Measurements from ENCODE around the gene EFNA3. TPM values are rescaled to one million over a fixed set of nuclear protein-coding genes. Genes with fewer than 3 reads are reported as not detected.

EFNA3 gene
- total and polyA plus RNA-seq, 9 of the 15 experiments (the other 6 are each of a cell fraction or from before 2014, with no cell fraction given): 0.59 to 7.9 (median 4.7) TPM

DNA sequence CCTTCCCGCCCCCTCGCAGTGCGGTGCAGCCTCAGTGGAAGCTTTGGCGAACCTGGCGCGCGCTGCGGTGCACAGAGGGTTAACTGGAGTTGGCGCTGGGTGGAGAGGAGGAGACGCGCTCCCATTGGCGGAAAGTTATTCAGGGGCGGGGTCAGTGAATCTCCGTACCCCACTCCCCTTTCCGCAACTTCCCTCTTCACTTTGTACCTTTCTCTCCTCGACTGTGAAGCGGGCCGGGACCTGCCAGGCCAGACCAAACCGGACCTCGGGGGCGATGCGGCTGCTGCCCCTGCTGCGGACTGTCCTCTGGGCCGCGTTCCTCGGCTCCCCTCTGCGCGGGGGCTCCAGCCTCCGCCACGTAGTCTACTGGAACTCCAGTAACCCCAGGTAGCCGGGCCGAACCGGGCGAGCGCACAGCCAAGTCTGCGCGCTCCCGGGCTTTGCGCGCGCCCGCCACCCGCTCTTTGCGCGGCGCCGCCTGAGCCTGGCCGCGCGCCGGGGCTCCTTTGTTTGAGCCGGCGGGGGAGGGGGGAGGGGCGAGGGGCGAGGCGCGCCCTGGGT lies 15.0 kb upstream of the EFNA3 start, which contains the start of gene EFNA4 (continued):
- TF ChIP-seq E2F6 (IDR thresholded peaks at IDR 0.05; ENCODE audit: borderline replicate concordance in 1 of 2, extremely low read depth in 1 of 2, insufficient read depth in 1 of 2, insufficient read length in 1 of 2, low read depth in 1 of 2, low read length in 1 of 2, poor library complexity in 1 of 2, severe bottlenecking in 1 of 2): peak in 1 of 2 experiments; percentile 23
- TF ChIP-seq NFIX (CRISPR knock-in tag; IDR thresholded peaks at IDR 0.05; ENCODE audit: low read depth): no peak

DNA sequence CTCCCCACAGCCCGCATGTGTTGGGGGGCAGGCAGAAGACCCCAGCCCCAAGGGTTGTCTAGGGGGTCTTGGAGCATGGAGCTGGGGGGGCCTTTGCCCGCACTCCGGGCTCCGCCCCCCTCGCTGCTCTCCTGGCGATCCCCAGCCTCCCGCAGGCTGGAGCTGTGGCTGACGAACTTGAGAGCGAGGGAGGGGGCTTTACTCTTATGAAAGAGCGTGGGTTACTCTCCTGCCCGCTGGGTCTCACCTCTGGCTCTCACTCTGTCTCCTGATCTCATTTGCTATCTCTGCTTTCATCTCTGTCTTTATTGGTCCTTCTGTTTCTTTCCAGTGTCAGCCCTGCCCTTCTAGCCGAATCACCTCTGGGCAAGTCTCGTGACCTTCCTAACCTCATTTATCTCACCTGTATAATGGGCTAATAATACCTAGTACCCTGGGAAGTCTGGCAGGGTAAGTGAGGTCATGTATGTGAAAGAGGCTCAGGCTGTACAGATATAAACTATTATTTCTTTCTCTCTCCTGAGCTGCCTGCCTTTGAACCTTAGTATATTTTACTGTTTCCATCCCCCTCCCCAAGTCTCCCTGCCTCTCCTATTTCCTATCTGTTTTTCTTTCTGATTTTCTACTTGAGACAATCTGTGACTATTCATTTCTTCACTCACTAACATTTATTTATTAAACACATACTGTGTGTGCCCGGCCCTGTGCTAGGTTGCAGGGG lies 14.4 kb upstream of the EFNA3 start:
- H3K4me1 ChIP-seq (replicated peaks in 1 of 2; ENCODE audit: control insufficient read depth in 2 of 2, insufficient read depth in 2 of 2, low read length in 2 of 2): peaks cover 27 to 59% of the 10 kb centered on the region in 2 experiments
- H4K20me1 ChIP-seq (replicated peaks; ENCODE audit: control insufficient read depth, insufficient read depth, low read length): no peaks in the 10 kb centered on the region; the same call in 1 of the 2 replicates
- 12% methylated on average over 11 of the region's 14 CpGs for WGBS (ENCODE audit: insufficient coverage, low coverage, missing lambda C conversion rate)
- no peaks in the 10 kb centered on the region for H3K27me3 ChIP-seq (ENCODE audit: control insufficient read depth in 2 of 2, insufficient read depth in 2 of 2, low read length in 2 of 2)
- peak overlapping the region; percentile 45; the same call in 1 of the 3 replicates for H3K27ac ChIP-seq (ENCODE audit: extremely low read depth, low read depth, low read length)
- H3K9me1 ChIP-seq (ENCODE audit: control insufficient read depth, insufficient read depth, low read length): peaks cover 7% of the 10 kb centered on the region
- no TSS peak for BruUV-seq (replicated peaks)
- FAIRE-seq: peak; percentile 69
- peak overlapping the region; percentile 27 to 94 for H3K9ac ChIP-seq (ENCODE audit: insufficient read depth in 1 of 2, low read depth in 2 of 2, low read length in 2 of 2)
- H2AFZ ChIP-seq (ENCODE audit: low read depth, low read length): peak overlapping the region; percentile 51; the same call in 1 of the 2 replicates
- H3K36me3 ChIP-seq (ENCODE audit: control insufficient read depth, insufficient read depth, low read length): peaks cover 27% of the 10 kb centered on the region; the same call in 2 of the 3 replicates
- ATAC-seq: peak; percentile 55
- peak overlapping the region; percentile 58 for H3K4me3 ChIP-seq
- ChIA-PET CTCF (ENCODE audit: low intra/inter-chr PET ratio) (interaction anchor here (4.0 kb wide), 1 partner anchor 17 kb away, joined by 153 read pairs; the partner anchor contains the start of gene EFNA3), POLR2A (interaction anchor here (0.6 to 1.9 kb wide), 7 partner anchors 9 to 631 kb away, joined by 3 to 6 read pairs (median 4); partner anchors contain the start of gene SHC1)
- peak in 2 of 4 experiments; percentile 61 to 65 for DNase-seq (ENCODE audit: extremely low read depth in 1 of 4, low spot score in 3 of 4)
- peak overlapping the region; percentile 81 for H3K4me2 ChIP-seq (ENCODE audit: insufficient read depth, low read length)
- H3K79me2 ChIP-seq (ENCODE audit: control insufficient read depth, insufficient read depth, low read length): peaks cover 9% of the 10 kb centered on the region; the same call in 2 of the 3 replicates
- no peaks in the 10 kb centered on the region for H3K9me3 ChIP-seq (replicated peaks; ENCODE audit: control insufficient read depth, insufficient read depth, low read depth, low read length)
- intact Hi-C loops (cut with micrococcal nuclease) (loop anchor here (5.0 kb wide), 2 partner anchors 92 to 397 kb away; partner anchors contain the start of genes CKS1B and SHC1), in situ Hi-C loops (cut with MboI) (loop anchor here (5.0 kb wide), 1 partner anchor 107 kb away; the partner anchor contains the start of gene PBXIP1)
- TF ChIP-seq, protein P1, sequence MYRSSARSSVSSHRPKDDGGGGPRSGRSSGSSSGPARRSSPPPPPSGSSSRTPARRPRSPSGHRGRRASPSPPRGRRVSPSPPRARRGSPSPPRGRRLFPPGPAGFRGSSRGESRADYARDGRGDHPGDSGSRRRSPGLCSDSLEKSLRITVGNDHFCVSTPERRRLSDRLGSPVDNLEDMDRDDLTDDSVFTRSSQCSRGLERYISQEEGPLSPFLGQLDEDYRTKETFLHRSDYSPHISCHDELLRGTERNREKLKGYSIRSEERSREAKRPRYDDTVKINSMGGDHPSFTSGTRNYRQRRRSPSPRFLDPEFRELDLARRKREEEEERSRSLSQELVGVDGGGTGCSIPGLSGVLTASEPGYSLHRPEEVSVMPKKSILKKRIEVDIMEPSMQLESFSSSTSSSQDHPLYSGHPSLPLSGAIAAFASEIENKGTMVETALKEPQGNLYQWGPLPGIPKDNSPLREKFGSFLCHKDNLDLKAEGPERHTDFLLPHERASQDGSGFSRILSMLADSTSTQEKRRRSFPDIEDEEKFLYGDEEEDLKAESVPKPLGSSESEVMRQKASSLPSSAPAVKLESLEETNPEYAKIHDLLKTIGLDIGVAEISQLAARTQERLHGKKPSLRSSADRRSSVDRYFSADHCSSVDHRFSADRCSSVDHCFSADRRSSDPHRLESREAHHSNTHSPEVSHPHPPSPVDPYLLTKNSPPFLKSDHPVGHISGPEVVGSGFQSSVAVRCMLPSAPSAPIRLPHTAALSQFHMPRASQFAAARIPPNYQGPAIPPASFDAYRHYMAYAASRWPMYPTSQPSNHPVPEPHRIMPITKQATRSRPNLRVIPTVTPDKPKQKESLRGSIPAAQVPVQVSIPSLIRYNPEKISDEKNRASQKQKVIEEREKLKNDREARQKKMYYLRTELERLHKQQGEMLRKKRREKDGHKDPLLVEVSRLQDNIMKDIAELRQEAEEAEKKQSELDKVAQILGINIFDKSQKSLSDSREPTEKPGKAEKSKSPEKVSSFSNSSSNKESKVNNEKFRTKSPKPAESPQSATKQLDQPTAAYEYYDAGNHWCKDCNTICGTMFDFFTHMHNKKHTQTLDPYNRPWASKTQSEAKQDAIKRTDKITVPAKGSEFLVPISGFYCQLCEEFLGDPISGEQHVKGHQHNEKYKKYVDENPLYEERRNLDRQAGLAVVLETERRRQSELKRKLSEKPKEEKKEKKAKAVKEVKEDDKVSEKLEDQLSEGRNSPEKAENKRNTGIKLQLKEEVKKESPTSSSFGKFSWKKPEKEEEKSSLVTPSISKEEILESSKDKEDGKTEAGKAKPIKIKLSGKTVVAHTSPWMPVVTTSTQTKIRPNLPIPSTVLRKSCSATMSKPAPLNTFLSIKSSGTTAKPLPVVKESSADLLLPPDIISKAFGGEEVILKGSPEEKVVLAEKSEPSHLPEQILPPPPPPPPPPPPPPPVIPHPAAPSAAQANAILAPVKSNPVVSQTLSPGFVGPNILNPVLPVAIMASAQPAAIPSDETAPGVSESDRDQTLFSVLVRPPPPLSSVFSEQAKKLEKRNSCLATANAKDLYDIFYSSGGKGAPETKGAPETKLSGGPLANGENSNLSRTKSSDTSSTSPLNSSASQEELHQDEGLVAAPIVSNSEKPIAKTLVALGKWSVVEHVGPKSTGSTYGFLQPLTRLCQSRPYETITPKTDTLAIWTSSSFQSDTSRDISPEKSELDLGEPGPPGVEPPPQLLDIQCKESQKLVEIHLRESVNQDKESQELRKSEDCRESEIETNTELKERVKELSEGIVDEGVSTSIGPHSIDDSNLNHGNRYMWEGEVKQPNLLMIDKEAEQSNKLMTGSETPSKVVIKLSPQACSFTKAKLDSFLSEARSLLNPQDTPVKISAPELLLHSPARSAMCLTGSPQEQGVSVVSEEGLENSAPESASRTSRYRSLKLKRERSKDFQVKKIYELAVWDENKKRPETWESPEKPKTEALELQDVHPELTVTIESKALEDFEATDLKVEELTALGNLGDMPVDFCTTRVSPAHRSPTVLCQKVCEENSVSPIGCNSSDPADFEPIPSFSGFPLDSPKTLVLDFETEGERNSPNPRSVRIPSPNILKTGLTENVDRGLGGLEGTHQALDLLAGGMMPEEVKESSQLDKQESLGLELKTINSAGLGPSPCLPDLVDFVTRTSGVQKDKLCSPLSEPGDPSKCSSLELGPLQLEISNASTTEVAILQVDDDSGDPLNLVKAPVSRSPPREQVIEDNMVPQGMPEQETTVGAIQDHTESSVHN (IDR thresholded peaks at IDR 0.05; ENCODE audit: borderline replicate concordance in 1 of 2, low read depth in 1 of 2): no peak
- TF ChIP-seq ZNF431 (CRISPR knock-in tag; IDR thresholded peaks at IDR 0.05): no peak
- TF ChIP-seq PKNOX1 (IDR thresholded peaks at IDR 0.05): 0 out of 2 replicates have a peak, but pooled peaks have one; percentile 18
- TF ChIP-seq CTBP1 (IDR thresholded peaks at IDR 0.05; ENCODE audit: borderline replicate concordance): no peak
